CD4-positive, alpha-beta T cell treated with Interleukin-15 for 4 hours (primary cell): ENCODE results near the gene EFCAB9.
"Not testable (repeated sequence)": the region's sequence is repeated elsewhere in the genome, so short reads cannot be mapped to it uniquely, and the experiment has no call there.

Experiments
- DNase-seq: peaks from one replicate; pipeline ENCODE4 v3.0.0-alpha.2; 2020; ENCODE audit warnings: low spot score

The EFCAB9 gene

DNA sequence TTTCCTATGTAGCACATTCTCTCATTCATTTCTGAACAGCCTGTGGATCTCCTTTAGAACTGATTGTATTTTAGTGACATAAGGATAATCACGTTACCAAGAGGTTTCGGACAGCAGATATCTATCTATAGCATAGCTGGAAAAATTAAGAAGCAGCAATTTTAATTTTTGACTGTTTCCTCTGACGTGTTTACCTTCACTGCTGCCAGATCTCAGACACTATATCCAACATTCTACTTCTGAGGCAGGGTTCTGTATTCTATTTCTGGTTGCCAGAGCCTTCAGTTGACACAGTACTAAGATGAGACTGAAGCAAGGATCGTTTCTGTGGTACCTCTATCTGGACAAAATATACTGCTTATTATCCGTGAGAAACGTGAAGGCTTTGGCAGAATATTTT lies at the start of gene EFCAB9:
EFCAB9 (plus strand) TSS at position 301 of the 400 bp plus-strand sequence; CDS start at position 302, 1 bp downstream.
- no peak for DNase-seq

DNA sequence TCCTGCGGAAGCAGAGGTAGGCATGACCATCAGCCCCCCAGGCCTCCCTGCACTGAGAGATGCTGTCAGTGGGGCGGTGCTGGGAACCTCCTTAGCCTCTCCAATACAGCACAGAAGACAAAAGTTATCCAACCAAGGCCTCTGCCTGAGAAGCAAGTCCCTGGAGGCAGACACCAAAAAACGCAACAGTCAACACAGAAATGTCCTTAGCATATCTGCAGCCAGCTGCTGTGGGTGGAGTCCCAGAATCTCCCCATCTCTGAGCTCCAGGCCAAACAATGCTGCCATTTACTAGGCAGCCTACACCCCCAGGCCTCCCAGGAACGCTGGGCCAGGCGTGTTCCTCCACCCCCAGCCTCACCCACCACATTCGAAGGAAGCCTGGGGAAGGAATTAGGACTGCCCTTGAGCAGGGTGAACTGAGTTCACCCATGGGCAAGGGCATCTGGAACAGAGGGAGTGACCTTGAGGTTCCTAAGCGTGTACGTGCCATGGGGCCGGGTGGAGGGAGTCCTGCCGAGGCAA lies 49.6 kb upstream of the EFCAB9 start:
- DNase-seq: no peak

DNA sequence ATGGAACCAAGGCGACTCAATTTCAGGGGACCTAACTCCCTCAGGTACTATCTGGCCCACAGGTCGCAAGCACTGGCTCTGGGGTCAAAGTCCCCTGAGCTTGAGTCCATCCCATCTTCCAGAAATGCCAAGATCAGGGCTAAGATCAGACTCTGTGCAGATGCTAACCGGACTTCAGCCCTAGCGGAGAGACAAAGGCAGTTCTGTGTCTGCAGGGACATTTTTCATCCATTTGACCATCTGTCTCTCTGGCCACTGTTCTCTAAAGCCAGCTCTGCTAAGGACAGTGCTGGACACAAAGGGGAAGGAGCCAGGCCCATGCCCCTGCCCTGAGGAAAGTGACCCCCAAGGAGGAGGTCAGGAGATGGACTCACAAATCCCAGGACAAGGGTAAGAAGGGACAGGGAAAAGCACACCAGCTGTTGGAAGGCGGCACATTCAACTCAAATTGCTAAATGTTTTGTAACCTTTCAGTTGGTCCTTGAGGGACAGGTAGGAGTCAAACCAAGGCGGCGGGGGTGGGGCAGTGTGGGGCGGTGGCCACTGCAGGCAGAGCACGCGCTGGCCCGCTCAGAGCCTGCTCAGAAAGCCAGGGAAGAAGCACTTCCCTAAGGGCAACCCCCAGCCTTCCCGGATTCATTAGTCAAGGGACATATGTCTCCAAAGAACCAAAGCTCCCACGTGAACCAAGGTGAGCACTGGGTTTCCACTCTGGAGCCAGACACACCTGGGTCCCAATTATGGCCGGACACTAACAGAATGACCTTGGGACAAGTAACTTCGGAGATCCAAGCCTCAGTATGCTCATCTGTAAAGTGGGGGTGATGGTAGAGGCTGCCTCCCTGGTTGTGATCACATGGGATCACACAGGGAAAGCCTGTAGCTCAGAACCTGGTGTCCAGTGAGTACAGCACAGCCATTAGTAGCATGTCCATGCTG lies 48.8 kb upstream of the EFCAB9 start:
- no peak for DNase-seq

DNA sequence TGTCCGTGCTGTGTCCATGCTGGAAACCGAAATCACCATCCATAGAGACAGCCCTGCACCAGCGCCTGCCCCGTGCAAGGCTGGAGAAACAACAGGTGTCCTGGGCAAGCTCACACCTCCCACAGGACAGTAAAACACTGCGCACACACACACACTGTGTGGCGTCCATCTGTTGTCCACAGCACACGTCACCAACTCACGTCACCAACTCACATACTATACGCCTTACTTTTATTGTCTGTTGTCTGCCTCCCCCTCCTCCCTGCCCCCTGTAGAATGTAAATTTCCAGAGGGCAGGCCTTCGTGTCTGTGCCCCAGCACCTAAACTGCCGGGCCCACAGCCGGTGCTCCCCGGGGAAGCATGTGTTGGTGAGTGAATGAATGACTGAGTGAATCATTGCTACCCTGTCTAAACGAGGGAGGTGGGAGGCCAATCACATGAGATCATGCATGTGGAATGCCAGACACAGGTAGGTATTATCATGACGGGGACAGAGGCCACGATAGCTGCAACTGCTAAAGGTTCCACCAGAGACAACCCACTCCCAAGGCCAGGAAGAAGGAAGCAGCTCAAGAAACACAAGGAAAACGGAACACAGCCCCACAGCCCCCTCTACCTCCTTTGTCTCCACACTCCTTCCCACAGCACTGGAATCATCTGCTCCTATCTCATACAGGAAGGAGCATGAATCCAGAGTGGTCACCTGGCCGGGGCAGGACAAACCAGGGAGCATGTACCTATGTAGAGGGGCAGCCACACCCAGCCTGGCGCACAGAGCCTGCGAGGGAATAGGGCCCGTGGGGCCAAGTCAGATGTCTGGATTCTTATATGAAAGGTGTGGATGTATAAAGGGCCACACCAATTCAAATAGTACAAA lies 47.9 kb upstream of the EFCAB9 start:
- DNase-seq: no peak

DNA sequence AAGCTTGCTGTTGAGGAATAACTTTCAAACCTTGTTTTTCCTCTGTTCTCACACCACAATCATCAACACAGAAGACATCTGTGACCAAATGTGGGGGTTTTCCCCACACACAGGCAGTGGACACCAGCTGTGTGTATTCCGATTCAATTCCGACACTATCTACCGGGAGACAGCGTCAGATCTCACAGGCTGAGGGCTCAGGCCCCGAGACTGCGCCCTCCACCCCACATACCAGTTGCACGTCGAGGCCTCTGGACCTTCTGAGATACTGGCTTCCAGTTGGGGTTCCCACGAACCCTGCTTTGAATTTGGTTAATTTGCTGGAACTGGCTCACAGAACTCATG lies 47.3 kb upstream of the EFCAB9 start:
- no peak for DNase-seq

DNA sequence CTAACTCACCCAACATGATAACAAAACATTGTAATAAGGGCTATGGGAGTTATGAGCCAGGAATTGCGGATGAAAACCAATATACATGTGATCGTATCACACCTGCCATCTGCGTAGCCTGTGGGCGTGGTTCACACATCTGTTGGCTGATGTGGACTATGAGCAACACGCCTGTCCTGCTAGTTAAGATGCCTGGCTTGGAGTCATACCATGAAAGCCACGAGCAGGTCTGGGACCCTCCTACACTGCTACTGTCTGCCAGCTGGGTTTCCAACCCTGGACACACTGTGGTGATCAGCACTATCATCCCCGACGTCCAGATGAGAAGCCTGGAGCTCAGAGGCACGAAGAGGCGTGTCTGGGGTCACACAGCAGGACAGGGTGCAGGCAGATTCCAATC lies 46.1 kb upstream of the EFCAB9 start:
- DNase-seq: no peak

DNA sequence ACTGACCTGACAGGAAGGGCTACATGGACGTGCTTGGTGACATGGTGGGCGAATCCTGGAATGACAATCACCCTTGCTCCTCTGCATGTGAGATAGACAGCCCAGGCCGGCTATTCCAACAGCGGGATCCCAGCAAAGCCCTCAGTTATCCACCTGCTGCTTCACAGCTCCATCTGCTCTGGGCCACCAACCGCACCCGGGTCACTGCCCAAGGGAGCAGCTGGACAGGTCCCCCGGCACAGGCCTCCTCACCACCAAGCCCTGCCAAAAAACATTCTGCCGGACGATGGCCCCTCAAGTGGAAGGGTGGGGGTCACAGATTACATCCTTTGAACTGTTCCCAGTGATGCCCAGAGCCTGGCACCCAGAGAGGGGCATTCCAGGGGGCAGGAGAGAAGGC lies 45.6 kb upstream of the EFCAB9 start:
- DNase-seq: no peak

DNA sequence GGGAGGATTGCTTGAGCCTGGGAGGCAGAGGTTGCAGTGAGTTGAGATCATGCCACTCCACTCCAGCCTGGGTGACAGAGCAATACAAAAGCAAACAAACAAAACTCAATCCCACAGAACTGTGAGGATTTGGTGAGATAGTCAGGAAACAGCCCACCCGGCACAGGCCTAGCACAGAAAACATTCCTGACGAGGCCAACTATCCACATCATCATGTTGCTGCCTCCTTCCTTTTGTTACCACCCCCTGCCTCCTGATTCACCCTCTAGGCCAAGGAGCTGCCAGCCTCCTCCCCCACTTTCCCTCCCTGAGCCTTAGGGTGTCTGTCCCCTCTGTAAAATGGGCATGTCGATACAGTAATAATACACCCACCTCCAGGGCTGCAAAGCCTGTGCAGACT lies 44.9 kb upstream of the EFCAB9 start:
- DNase-seq: no peak

DNA sequence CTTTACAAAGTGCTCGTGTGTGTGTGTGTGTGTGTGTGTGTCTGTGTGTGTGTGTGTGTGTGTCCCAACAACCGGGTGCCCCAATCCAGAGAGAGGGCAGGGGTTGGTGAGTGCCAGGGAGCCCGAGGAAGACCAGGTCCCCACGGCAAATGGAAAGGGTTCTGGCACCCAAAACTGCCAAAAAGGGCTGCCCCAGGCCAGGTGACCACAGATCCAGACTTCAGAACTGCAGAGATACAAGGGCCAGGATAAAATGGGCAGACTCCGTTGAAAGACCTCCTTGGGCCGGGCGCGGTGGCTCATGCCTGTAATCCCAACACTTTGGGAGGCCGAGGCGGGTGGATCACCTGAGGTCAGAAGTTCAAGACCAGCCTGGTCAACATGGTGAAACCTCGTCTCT lies 44.5 kb upstream of the EFCAB9 start:
- DNase-seq: not testable (repeated sequence)

DNA sequence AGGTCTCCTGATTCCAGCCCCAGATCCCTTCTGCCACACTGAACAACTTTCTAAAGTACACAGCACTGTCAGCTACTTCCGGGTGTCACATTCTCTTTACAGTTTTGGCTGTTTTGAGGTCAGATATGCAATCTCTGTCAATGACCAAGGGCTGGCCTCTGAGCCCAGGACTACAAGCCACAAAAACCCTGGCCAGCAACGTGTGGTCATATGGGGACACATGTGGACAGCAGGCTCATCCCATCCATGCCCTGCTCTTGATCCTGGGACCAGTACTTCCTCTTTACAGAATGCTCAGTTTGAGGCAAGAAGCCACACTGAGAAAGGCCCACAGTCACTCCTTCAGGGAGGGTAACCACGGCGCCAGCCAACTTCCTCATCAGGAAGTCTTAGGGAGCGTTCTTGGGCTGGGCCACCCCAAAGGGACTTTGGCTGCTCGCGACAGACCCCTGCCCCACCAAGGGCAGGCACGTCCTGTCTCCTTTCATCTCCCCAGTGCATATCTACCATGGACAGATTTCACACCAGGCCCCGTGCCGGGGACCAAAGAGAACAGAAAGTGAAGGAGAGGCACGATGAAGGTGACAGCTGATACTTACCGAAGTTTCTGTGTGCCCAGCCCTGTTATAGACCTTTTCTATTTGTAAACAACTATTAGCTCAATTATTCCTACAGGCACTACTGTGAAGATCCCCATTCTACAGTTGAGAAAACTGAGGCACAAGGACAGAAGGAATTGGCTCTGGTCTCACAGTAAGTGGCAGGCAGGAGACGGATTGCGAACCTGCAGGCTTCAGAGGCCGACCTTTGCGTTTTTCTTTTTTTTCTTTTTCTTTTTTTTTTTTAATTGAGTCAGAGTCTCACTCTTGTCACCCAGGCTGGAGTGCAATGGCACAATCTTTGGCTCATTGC lies 43.2 kb upstream of the EFCAB9 start:
- DNase-seq: no peak

DNA sequence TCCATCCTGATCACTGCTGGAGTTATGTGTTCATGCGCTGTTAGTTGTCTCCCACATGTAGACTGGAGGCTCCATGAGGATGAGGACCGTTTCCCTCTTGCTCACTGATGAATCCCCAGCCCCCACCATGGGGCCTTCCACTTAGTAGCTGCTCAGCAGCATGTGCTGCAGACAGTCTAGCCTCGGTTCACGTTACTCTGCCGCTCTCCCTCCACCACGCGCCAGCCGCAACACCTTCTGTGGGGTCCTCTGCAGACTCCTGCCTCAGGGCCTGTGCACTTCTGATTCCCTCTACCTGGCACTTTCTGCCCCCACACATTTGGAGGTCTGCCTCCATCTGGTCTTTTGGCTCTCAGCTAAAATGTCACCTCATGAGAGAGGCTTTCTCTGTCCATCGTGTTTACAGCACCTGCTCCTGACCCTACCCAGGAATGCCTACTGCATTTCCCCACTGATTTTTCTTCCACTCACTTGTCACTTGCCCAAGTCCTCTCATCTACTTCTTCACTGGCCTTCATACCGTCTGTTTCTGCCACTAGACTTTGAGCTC lies 42.2 kb upstream of the EFCAB9 start:
- no peak for DNase-seq

DNA sequence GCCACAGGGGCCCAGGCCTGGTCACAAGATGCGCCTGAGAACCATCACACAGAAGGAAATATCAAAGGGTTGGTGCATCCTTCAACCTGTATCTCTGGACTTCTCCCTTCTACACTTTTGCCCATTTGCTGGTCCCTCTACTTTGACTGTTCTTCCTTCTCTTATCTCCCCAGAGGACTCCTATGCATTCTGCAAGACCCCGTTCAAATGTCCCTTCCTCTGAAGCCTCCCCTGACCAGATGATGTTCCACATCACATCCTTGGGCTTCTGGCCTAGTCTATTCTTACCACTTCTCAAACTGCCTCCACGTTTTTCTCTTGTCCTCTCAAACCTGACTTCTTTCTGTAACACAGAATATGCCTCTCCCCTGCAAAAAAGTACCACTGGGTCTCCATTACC lies 40.3 kb upstream of the EFCAB9 start:
- no peak for DNase-seq

DNA sequence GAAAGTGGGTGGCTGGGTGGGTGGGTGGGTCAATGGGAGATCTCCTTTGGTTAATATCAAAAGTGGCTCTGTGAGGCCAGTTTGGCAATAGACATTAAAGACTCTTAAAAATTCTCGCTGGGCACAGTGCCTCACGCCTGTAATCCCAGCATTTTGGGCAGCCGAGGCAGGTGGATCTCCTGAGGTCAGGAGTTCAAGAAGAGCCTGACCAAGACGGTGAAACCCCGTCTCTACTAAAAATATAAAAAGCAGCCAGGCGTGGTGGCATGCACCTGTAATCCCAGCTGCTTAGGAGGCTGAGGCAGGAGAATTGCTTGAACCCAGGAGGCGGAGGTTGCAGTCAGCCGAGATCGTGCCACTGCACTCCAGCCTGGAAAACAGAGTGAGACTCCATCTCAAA lies 38.9 kb upstream of the EFCAB9 start:
- DNase-seq: not testable (repeated sequence)

DNA sequence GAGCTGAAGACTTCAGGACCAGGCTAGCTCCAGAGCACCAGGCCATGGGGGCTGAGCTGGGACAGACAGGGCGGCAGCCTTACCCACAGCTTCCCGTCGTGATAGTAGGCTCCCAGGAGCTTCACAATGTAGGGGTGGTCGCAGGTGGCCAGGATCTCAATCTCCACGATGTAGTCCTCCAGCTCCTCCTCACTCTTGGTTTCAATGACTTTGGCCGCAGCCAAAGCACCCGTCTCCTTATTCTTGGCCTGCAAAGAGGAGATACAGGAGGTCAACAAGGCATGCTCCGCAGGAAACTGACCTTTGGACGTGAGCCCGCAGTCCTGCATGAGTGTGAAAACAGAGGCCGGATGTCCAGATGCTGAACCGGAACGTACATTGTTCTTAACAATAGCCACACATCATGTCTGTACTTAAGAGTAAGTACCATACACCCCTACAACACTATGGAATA lies 37.4 kb upstream of the EFCAB9 start:
- DNase-seq: no peak

DNA sequence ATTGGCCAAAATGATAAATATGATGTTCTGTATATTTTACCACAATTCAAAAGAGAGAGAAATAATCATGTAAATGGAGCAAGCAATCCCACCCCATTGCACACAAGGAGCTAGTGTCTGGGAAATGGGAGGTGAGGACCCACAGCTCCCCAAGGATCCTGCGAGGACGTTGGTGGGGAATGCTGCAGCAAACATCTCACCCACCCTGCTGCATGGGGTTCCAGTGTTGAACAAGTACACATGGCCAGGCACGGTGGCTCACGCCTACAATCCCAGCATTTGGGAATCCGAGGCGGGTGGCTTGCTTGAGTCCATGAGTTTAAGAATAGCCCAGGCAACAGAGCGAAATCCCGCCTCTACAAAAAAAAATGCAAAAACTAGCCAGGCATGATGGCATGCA lies 35.0 kb upstream of the EFCAB9 start:
- no peak for DNase-seq

DNA sequence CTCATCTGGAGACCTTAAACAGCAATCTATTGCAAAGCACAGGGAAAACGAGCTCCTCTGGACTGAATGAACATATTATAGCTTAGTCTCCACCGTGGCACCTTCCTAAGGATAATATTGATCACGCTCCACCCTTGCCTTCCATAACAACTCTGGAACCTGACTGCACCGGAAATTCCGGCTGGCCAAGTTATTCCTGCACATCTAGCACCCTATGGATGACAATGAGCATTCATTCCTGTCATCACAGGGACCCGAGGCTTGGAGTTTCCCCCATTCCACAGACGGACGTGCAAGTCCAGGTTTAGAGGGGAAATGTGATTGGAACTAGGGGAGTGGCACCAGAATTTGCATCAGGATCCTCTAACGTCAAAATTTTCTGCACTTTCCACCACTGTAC lies 33.5 kb upstream of the EFCAB9 start:
- no peak for DNase-seq

DNA sequence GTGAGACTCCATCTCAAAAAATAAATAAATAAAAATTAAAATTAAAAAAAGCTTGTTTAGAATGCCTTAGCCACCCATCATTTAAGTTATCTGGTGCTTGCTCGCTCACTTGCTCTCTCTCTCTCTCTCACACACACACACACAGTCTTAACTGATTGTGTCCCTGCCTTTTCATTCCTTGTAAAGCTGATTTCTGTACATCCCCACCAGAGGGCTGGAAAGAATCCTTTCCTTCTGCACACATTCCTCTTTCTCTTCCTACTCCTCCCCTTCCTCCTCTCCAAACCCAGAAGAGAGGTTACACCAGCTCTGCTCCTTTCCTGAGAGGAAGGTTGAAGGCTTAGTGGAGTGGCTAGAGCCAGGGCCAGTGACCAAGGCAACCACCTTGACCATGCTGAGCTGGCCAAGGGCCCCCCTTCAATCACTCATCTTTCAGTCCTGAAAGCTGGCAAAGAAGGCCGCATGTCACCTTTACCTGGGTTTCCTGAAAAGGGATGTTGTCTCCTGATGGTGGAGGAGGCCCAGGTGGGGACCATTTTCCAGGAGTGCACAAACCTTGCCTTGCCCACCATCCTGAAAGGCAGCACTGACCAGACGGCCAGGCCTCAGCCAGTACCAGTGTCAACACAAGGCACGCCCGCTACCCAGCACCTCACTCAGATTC lies 31.5 kb upstream of the EFCAB9 start:
- no peak for DNase-seq

DNA sequence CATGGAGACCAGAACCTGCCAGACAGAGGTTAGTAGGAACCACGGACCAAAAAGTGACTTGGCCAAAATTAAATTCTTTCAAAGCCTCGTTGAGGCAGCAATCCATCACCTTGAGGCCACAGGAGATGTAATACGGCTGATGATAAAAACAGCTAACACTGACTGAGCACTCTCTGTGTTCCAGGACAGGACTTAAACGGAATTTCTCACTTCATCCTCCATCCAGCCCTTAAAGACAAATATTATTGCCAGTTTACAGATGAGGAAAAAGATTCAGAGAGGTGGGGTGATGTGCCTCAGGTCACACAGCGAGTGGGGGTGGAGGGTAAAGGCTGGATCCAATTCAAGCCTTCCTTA lies 31.0 kb upstream of the EFCAB9 start:
- no peak for DNase-seq

DNA sequence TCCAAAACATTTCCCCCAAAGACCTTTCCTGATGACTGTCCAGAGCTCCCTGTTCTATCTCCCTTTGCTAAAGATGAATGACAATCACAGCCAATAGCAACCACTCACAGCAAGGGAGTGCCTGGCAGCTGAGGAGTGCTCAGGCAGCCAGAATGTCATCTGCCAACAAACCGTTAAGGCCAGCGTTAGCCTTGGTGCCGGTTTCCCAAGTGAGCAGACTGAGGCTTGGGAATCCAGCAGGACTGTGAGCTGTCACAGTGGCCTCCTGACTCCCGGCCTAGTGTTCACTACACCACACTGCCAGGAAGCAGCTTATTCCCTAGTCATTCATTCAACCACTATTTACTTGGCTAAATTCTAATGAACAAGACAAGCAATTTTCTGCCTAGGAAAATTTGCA lies 30.6 kb upstream of the EFCAB9 start:
- no peak for DNase-seq

DNA sequence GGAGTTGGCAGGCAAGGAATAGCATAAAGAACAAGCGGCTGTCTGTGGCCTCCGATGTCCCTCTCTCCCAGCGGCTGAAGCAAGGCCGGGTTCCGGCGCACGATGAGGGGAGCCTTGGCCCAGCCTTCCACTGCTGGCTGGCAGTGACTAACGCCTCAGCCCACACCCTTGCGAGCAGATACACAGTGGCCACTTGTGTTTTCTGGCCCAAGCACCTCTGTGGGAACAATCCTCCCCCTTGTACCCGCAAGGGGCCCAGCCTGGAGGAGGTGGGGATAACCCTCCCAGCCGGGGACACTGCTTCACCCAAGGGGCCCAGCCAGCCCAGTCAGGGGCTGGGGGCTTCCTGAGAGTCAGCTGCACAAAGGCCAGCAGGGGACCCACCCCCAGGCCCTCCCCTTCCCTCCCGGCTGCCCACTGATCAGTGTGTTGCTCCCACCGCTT lies 29.2 kb upstream of the EFCAB9 start:
- no peak for DNase-seq

DNA sequence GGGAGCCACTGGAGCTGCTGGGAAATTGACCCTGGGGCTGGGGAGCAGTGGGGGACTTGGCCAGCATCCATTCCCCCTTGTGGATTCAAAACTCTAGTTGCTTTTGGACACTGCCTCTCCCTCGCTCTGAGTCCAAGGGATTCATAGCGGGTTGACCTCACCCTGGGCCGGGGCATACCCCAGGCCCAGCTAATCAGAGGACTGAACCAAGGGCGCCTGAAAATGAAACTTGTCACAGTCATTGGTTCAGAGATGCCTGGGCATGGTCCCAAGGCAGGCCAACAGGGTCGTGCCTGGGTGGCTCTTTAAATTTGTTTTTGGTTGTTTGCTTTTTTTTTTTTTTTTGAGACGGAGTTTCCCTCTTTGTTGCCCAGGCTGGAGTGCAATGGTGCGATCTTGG lies 28.5 kb upstream of the EFCAB9 start:
- no peak for DNase-seq
